Keratinocyte (primary cell): ENCODE data around the gene BHLHE23.

ENCODE experiments used
- CTCF ChIP-seq, 3 experiments: IDR thresholded peaks in 1 of 3; conservative IDR thresholded peaks in 1 of 3; optimal IDR thresholded peaks in 1 of 3; 2 replicates in 2 of 3; 3 replicates in 1 of 3; pipeline versions ENCODE3 to v1.5.1; 2011; ENCODE audit warnings: low read length in 3 of 3, mild to moderate bottlenecking in 3 of 3, moderate library complexity in 2 of 3, control low read depth in 1 of 3, inconsistent platforms in 1 of 3; ENCODE audit not compliant: insufficient read depth in 2 of 3; ENCODE audit errors: extremely low read depth in 1 of 3
- EZH2 ChIP-seq: IDR thresholded peaks from one replicate; pipeline ENCODE4 v1.6.1; 2012; ENCODE audit warnings: inconsistent platforms, mild to moderate bottlenecking, low read length, moderate library complexity

- TF ChIP-seq EZH2 (no peak), CTCF (optimal IDR thresholded peaks at IDR 0.05 in 1 of 3, IDR thresholded peaks at IDR 0.05 in 1 of 3, conservative IDR thresholded peaks at IDR 0.05 in 1 of 3; ENCODE audit: extremely low read depth in 1 of 3, insufficient read depth in 2 of 3, low read length in 3 of 3) (no peak)
These were observed 26.3 kb downstream of the BHLHE23 start for GRCh38 chr20:62980380-62980960.
